Left renal cortex interstitium (tissue), 4 donors: ENCODE results near the gene AP3B2. TPM values are rescaled to one million over a fixed set of nuclear protein-coding genes. Genes with fewer than 3 reads are reported as not detected.

ENCODE experiments used
- DNase-seq, 4 donors: peaks; one replicate each; pipeline ENCODE4 v3.0.0-alpha.2; 2013; ENCODE audit warnings: low read depth in 4 of 4, low spot score in 2 of 4, missing footprints in 1 of 4
- polyA plus RNA-seq, 4 donors: library from polyadenylated mRNA; unstranded; fragments of 120-200 nt; gene quantifications; one replicate each; pipeline ENCODE4 v1.2.1, GENCODE V29; 2013; ENCODE audit not compliant: insufficient read length in 4 of 4

Gene AP3B2
- polyA plus RNA-seq, 4 donors = 2.6 to 3.9 (median 3.0) TPM

DNA sequence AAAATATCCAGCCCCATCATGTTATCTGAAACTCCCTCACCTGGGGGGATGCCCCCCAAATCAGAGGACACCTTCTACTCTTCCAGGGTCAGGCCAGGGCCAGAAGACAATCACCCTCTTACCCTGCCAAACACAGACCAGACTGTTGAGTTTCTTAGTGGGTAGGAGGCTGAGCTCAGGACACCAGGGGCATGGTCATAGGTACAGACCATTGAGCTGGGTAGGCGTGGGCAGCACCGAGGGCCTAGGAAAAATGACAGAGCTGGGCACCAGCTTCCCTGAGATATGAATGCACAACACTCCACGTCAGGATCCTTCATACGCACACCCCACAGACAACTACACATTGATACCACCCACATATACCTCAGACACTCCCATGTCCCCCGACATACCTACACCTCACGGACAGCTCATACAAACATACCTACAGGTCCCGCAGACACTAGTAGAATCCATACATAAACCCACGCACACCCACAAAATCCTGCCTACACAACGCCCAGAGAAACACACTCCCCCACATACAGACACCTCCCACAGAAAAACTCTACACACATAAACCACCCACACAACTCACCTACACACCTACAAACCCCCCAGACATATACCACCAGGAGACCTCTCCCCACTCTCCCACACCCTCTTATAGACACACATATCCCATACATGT is 11.8 kb downstream of the AP3B2 start:
- DNase-seq = no peak

GRCh38 chr15:82692171-82692570 is 17.5 kb downstream of the AP3B2 start:
- DNase-seq = no peak

DNA sequence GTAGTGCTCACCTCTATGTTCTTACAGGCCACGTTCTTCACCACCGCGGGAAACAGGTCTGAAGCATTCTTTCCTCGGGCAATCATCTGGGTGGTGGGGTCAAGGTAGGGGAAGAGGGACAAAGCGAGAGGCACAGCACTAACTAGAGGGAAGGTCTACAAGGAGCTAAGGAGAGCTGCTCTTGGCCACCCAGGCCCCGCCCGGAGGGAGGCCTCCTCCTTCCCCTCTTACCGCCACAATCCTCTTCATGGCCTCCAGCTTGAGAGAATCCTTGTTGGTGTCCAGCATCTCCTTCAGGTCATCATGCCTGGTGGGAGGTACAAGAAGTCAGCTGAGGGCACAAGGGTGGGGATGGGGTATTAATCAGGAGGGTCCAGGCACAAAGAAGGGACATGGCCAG is 20.5 kb downstream of the AP3B2 start:
- no peak for DNase-seq

GRCh38 chr15:82688691-82689090 is 21.0 kb downstream of the AP3B2 start:
- no peak for DNase-seq

- no peak for DNase-seq
Measured at GRCh38 chr15:82681371-82681770, 28.3 kb downstream of the AP3B2 start.

GRCh38 chr15:82680200-82681102 is 29.2 kb downstream of the AP3B2 start:
- peak; percentile 15 to 62 (median 50) for DNase-seq

GRCh38 chr15:82679626-82680199 is 30.0 kb downstream of the AP3B2 start:
- peak in 2 of 4 donors; percentile 19 to 21 for DNase-seq

- no peak for DNase-seq
Measured at GRCh38 chr15:82677720-82678323, 31.9 kb downstream of the AP3B2 start.

DNA sequence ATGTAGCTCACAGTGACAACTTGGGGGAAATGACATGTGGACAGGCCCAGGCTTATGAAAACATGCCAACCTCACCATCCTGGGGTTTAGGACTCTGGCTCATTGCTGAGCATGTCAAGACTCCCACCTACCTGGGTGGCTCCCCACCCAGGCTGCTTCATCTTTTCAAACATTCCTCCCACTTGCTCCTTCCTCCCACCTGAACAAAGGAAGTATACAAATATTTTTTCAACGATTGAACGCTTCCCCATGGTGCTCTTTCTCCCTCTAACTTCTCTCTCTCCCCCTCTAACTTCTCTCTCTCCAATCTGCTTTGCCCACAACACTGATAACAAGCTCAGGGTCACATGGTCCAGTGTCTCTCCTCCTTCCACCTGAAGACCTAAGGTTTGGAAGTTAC is 34.8 kb downstream of the AP3B2 start:
- DNase-seq = no peak

DNA sequence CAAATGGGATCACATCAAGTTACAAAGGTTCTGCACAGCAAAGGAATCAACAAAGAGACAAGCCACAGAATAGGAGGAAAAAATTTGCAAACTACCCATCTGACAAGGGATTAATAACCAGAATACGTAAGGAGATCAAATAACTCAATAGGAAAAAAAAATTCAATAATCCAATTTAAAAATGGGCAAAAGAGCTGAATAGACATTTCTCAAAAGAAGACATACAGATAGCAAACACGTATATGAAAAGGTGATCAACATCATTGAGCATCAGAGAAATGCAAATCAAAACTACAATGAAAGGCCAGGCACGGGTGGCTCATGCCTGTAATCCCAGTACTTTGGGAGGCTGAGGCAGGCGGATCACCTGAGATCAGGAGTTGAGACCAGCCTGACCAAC is 39.0 kb downstream of the AP3B2 start:
- no peak for DNase-seq

DNA sequence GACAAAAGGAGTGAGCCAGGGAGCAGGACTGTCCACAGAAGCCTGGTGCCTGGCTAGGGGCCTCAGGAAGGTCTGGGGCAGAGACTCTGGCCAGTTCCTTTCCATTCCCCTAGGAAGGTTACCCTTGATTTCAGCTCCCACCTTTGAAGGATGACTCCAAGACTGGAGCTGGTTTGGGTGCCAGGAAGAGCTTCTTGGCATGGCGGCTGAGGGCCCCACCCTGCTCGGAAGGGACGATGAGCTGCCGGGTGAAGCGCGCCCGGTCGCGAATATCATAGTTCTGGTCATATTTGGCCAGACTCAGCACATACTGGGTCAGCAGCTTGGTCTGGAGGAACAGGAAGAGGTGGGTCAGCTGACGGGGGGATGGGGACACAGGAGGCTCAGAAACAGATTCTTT is 43.1 kb downstream of the AP3B2 start:
- DNase-seq = no peak

GRCh38 chr15:82664021-82664420 is 45.7 kb downstream of the AP3B2 start:
- no peak for DNase-seq

DNA sequence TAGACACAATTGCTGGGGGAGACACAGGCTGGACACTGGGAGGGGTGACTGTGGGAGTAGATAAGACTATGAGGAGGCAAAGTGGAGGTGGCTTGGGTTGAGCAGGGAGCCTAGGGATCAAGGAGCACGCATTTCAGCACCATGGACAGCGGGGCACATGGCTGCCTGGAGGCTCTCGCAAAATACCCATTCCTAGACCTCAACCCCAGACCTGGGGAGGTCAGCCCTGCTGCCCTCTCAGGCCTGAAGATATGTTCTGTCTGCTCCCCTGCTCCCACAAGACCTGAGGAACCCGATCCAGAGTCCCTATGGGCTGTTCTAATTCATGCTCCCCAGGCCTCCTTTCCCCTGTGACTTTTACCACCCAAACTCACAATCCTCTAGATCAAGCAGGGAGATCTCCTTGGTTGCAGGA is 46.5 kb downstream of the AP3B2 start:
- peak in 1 of 4 donors; percentile 65 for DNase-seq

- no peak for DNase-seq
Measured at GRCh38 chr15:82662641-82663040, 47.0 kb downstream of the AP3B2 start.

DNA sequence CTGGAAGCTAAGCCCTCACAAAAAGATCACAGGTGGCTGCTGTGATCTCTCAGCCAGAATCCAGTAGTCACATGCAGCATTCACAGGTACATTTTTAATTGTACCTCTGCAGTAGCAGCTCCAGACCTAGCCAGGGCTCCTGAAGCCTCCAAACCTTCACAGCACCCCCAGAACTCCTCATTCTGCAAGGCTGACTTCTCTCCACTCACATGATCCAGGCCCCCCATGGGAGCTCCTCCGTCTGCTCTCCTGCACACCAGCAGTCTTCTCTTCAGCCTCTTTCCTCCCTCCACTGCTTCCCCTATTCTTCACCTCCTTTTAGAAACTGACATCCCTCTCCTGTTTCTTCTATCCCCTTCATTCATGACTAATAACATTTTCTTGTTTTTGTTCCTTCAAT is 49.3 kb downstream of the AP3B2 start:
- no peak for DNase-seq

GRCh38 chr15:82656641-82657266 is 52.9 kb downstream of the AP3B2 start:
- no peak for DNase-seq

- no peak for DNase-seq
Measured at GRCh38 chr15:82655606-82656005, 54.1 kb downstream of the AP3B2 start.

DNA sequence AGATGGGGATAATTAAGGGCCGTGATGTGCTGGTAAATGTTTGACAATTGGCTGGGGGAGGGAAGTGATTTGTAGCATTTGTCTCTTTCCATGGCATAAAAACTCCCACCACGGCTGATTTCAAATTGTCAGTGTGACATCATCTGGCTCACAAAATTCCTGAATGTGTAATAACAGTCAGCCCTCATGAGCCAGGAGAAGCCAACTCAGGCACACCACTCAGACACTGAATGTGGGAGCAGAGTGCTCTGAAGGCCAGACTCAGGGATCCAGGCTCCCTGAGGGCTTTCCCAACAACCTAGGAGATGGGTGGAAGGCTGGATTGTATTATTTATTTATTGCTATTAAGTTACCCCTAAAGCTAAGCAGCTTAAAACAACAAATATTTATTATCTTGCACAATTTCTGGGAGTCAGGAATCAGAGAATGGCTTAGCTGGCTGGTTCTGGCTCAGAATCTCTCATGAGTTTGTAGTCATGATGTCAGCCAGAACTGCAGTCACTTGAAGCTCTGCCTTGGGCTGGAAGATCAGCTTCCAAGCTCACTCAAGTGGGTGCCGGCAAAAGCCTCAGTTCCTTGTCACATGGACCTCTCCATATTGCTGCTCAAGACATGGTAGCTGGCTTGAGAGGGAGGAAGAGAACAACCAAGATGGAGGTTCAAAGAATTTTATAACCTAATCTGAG is 56.0 kb downstream of the AP3B2 start:
- no peak for DNase-seq

DNA sequence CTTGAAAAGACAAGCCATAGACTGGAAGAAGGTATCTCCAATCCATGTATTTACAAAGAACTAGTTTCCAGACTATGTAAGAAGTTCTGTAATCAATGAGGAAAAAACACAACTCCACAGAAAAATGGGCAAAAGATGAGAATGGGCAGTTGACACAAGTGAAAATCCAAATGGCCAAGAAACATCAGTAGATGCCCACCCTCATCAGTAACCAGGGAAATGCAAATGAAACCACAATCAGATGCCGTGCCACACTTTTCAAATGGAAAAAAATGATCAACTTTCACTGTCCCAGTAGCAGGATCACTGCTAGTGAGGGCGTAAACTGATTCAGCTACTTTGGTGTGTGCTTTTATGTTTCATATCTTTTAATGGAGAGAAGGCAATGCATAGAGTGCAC is 58.0 kb downstream of the AP3B2 start:
- DNase-seq = no peak

- no peak for DNase-seq
Measured at GRCh38 chr15:82650046-82650670, 59.5 kb downstream of the AP3B2 start.
